HCEC 1CT (cell line): Measurements from ENCODE around the gene TMEM174.

Experiments used
- DNase-seq: peaks from one replicate; pipeline ENCODE4 v3.0.0-alpha.2; 2017

The TMEM174 gene

DNA sequence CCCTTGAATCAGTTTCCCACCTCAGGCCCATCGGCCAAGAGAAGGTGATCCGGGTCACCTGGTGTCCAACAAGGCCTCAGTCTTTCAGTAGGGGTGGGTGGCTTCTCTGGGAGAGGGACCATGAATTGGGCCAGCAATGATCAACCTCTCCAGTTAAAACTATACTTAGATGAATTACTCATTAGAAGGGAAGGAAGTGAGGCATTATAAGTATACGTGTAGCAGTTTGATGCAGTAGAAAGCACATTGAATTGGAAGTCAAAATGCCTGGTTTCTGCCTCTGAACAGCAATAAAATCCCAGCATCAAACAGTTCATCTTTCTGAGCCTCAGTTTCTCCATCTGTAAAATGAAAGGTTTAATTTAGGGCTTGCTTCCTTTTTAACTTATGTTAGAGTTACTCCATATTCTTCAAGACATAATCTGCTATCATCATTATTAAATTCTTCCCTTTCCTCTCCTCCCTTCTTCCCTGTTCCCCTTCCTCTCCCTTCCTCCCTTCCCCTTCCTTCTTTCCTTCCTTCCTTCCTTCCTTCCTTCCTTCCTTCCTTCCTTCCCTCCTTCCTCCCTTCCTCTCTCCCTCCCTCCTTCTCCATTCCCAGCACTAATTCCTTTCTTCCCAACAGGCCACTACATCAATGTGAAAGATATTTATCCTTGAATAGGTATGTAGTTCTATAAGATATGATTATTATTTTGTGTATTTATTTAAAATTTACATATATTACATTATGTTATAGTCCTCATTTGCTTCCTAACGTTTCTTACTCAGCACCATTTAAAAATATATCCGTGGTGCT lies 18.6 kb upstream of the TMEM174 start:
- no peak for DNase-seq

DNA sequence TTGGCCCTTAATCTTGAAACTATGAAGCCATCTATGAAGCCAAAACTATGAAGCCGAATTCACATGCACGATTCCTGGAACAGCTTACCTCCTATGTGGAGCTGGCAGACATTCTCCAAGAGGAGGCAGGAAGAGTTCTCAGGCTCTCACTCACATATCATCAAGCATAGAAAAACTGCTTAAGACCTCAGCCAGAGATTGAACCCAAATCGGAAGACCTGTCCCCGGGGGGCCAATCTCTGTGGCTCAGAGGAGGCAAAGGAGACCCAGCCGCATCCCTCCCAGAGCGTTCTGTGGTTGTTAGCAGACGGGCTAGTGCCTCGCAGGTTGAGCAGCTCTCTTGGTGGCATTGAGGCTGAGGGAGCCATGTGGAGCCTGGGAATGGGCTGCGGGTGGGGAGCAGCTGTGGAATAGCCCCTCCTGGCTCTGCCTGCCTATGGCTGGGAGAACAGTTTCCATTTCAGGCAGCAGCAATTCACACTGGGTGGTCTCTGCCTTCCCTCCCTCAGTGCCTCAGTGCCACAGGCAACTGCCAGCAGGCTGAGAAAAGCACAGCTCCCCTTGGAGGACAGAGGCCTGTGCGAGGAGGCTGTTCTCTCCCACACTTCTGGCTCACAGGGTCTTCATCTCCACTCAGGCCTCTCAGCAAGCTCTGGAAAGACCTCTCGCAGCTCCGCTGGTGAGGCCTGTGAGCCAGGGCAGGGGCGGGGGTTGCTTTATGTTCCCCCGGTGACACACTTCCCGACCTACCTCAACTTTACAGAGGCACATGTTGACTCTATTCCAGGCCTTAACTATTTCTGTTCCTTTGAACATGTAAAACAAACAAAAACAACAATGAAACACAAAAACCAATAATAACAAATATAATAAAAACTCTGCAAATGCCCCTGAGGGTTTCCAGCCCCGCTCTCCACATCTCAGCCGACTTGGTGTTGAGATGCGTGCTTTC lies 17.4 kb upstream of the TMEM174 start:
- DNase-seq: no peak

DNA sequence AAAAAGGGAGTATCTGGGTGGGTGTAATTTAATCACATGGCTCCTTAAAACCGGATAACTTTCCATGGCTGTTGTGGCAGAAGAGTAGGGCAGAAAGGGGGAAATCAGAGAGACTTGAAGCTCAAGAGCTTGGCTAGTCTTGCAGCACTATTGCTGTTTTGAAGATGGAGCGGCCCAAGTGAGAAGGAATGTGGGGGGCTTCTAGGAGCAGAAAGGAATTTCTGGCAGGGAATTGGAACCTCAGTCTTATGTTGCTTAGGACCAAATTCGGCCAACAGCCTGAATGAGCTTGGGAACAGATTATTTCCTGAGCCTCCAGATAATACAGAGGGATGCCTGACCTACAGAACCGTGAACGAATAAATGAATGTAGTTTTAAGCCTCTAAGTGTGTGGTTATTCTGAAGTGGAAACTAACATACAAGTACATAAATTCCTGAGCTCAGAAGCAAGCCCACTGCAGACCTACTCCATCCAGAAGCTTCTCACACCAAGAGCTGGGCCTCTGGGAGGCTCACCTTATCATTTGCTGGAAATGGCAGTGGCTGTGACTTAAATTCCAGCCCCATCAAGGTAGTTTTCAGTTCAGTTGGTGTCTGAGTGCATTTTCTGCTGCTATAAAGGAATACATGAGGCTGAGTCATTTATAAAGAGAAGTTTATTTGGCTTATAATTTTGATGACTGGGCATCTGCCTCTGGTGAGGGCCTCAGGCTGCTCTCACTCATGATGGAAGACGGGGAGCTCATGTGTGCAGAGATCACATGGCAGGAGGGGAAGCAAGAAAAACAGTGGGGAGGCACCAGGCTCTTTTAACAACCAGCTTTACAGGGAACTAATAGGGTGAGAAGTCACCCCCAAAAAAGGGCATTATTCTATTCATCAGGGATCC lies 15.3 kb upstream of the TMEM174 start:
- no peak for DNase-seq

- no peak for DNase-seq
Measured at GRCh38 chr5:73158313-73158712, 14.7 kb upstream of the TMEM174 start.

DNA sequence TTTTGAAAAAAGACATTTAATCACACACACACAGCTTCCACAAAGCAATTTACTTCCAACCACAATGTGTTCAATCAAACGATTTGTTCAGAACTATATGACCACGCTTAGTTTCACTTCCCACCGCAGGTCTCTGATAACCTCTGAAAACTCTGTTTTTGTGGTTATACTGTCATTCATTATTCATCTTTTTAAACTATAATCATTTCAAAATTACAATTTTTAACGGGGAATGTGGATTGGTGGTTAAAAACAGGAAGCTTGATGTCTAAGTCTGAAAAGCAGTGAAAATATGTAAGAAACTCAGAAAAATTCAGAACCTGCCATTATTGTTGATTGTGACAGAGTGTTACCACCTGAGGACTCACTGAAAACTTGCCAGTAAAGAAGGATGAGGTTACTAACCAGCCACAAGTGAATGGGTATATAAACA lies 12.7 kb upstream of the TMEM174 start:
- DNase-seq: no peak

GRCh38 chr5:73170522-73170921 lies 2.5 kb upstream of the TMEM174 start:
- DNase-seq: peak; percentile 27

GRCh38 chr5:73171495-73171894 lies 1.5 kb upstream of the TMEM174 start:
- no peak for DNase-seq

DNA sequence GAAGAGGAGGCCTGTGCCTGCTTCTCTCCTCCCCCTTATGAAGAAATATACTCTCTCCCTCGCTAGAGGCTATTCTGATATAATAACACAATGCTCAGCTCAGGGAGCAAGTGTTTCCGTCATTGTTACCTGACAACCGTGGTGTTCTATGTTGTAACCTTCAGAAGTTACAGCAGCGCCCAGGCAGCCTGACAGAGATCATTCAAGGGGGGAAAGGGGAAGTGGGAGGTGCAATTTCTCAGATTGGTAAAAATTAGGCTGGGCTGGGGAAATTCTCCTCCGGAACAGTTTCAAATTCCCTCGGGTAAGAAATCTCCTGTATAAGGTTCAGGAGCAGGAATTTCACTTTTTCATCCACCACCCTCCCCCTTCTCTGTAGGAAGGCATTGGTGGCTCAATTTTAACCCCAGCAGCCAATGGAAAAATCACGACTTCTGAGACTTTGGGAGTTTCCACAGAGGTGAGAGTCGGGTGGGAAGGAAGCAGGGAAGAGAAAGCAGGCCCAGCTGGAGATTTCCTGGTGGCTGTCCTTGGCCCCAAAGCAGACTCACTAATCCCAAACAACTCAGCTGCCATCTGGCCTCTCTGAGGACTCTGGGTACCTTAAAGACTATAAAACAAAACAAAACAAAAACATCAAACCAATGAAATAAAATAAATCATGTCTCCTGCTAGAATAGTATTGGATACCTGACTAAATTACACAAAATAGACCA lies 1.3 kb downstream of the TMEM174 start:
- DNase-seq: no peak

DNA sequence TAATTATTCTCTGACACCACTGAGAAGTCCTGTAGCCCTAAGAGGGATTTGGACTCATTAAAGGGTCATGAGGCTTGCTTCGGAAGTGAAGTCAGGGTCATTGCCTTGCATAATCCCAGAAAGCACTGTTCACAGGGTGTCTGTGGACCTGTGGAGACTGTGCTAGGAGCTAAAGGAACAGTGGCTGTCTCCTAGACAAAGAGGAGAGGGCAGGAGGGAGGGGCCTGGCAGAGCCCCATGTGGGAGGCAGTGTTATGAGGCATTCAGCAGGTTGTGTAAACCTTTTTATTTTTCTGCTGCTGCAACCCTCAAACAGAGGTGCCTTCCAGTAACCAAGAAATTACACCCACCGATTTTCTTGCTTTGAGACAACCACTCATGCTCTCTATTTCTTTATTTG lies 3.3 kb downstream of the TMEM174 start:
- DNase-seq: no peak

DNA sequence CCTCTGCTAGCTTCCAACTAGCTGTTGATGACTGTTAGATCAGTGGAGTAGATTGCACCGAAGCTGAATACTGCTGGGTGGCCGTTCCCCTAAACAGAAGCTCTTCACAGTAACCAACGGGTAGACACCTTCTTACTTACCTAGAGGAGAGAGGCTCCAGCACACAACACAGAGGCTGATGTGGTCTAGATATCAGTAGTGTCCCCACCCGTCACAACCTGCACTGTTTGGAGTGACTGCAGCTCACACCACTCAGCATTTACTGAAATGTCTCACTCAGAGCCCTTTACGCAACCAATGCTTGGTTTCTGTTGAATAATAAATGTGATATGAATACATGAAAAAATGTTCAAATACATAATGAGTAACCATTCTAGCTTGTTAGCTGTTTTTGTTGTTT lies 5.3 kb downstream of the TMEM174 start:
- DNase-seq: no peak

GRCh38 chr5:73179730-73180129 lies 6.7 kb downstream of the TMEM174 start:
- no peak for DNase-seq

- DNase-seq: no peak
Measured at GRCh38 chr5:73180566-73180965, 7.6 kb downstream of the TMEM174 start.

DNA sequence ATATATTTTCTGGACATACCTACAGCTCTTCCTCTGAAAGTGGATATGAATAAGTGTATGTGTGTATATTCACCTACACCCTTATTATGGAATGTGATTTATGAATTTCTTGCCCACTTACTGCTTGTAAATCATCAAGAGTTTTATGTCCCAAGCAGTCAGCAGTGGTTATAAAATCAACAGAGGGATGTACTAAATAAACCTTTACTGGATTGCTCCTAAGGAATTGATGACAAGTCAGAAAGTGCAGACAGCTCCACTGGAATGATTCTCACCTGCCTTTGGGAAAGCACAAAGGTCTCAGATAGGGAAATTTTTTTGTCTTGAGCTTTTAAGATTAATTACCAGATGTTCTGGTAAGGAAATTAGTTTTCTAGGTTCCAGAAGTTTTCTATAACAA lies 9.3 kb downstream of the TMEM174 start:
- no peak for DNase-seq

GRCh38 chr5:73183000-73183399 lies 10.0 kb downstream of the TMEM174 start:
- no peak for DNase-seq

DNA sequence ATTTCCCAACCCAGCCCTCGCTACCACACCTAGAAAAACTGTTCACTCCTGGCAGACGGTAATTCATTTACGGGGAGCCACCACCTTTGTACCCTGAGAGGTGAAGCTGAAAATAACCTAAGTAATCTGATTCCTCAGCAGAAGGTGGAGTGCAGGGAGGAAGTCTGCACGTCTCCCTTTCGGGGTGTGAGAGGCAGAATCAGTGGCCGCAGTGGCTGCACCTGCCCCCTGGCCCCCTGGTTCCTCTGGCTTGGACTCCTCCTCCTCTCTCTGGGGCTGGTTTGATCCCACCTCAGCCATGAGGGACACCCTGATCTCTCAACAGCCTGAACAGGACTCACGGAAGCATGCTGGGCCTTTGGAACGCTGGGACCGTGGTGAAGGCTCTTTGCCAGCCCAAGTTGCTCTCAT lies 10.5 kb downstream of the TMEM174 start:
- DNase-seq: no peak

DNA sequence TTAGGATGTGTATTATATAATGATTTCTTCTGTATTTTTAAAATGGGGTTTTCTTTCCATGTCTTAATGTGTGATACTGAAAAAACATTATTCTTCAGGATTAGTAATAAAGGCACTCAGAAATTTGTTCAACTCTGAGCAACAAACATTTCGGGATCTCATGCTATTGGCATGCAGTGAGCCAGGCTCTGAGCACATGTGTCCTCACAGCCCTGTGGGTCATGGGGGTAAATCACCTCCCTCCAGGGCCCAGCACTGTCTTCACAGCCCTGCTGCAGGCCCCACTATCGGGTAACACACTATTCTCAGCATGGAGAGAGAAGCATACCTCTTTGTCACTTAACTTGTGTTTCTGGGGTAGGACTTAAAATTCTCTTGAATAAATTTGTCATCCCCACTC lies 14.0 kb downstream of the TMEM174 start:
- DNase-seq: peak; percentile 49

DNA sequence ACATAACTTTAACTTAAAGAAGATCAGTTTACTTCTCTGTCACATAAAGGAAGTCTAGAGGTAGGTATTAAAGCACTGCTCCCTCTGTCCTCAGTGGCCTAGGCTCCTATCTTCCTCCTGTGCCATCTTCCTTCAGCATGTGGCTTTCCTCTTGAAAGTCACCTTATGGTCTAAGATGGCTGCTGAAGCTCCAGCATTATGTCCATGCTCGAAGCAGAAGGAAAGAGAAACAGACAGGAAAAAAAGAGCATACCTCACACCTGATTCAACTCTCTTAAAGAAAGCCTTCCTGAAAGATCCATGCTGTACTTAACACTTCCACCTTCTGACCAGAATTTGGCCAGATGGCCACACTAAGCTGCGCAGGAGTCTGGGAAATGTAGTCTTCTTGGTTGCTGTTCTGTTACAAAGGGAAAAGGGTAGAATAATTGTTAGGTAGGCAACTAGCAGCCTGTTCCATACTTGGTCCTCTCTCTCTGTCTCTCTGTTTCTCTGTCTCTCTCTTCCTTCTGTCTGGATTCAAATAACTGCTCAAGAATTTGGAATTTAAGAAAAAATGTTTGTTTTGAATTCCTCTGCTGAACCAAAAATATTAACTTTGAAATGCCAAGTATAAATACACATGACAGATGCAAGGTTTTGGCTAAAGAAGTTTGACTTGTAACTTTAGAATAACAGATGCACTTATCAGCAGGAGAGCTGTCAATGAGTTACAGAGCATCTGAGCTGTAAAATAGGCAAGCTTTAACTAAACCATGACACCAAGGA lies 16.0 kb downstream of the TMEM174 start:
- peak; percentile 26 for DNase-seq

DNA sequence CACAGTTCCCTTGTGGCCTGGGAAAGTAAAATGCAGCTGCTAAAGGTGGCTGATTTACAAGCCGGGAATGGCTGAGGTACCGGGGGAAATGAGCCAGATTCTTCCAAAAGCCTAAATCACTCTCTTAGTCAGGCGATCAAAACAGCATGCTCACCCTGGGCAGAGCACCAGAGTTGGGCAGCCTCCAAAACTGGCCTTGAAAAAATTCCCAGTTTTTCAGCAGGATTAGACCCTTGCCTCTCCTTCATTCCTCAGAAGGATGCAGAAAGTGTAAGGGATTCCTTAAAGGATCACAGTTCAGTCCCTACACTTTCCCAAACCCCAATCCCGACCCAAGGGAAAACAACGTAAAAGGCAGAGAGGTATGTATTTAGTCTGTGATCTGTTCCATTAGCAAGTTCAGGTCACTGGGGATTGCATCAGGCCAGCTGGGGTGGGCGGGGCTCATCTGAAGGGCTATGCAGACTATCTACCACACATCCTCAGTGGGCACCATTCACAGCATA lies 16.9 kb downstream of the TMEM174 start:
- DNase-seq: peak; percentile 55

DNA sequence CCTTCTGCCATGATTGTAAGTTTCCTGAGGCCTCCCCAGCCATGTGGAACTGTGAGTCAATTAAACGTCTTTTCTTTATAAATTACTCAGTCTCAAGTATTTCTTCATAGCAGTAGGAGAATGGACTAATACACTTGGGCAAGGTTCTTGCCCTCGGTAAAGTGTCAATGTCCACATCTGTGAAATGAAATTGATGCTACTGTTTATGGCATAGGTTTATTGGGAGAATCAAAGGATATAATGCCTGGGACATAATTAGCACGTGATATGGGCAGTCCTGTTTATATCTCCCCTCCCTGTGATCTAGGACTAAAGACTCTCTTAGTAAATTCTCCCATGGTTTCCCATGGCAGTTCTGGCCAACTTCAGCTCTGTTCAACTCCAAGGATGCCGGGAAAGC lies 19.4 kb downstream of the TMEM174 start:
- no peak for DNase-seq

DNA sequence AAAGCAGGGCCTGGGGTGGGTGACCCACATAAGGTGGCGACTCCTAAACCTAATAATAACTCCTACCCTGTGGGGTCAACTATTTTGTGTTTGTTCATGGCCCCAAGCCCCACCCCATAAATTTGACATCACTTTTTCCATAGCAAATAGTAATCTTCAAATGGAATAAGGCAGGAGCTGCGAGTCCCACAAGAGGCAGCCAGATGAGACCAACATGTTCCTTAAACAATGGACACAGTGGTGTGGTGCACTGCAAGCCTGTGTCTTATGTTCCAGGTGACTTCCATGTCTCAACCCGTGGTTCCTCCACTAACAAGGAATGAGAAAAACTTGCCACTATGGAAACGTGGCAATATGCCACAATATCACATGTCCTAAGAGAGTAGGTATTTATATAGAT lies 20.6 kb downstream of the TMEM174 start:
- DNase-seq: no peak

- no peak for DNase-seq
Measured at GRCh38 chr5:73196201-73196600, 23.2 kb downstream of the TMEM174 start.
